ENCODE results near the gene TMEM151B. TPM values are rescaled to one million over a fixed set of nuclear protein-coding genes. Genes with fewer than 3 reads are reported as not detected.

TMEM151B gene
- total RNA-seq, 4 donors from 2014 or later: 0.27 to 0.57 TPM; not detected in 2

- H3K9me3 ChIP-seq: no peaks in the 10 kb centered on the region
- TF ChIP-seq POLR2A (IDR thresholded peaks at IDR 0.05): no peak
- TF ChIP-seq, protein P1, sequence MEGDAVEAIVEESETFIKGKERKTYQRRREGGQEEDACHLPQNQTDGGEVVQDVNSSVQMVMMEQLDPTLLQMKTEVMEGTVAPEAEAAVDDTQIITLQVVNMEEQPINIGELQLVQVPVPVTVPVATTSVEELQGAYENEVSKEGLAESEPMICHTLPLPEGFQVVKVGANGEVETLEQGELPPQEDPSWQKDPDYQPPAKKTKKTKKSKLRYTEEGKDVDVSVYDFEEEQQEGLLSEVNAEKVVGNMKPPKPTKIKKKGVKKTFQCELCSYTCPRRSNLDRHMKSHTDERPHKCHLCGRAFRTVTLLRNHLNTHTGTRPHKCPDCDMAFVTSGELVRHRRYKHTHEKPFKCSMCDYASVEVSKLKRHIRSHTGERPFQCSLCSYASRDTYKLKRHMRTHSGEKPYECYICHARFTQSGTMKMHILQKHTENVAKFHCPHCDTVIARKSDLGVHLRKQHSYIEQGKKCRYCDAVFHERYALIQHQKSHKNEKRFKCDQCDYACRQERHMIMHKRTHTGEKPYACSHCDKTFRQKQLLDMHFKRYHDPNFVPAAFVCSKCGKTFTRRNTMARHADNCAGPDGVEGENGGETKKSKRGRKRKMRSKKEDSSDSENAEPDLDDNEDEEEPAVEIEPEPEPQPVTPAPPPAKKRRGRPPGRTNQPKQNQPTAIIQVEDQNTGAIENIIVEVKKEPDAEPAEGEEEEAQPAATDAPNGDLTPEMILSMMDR (IDR thresholded peaks at IDR 0.05): no peak
- DNase-seq: peak; percentile 70 to 91 (median 90)
- H3K27me3 ChIP-seq: no peaks in the 10 kb centered on the region
- H3K4me3 ChIP-seq: peak overlapping the region; percentile 81 to 93 (median 83)
- peaks cover 0 to 38% (median 0%) of the 10 kb centered on the region in 3 donors for H3K36me3 ChIP-seq
- H3K4me1 ChIP-seq: peaks cover 0 to 35% (median 10%) of the 10 kb centered on the region in 4 donors
- peak overlapping the region; percentile 92 to 96 (median 95) for H3K27ac ChIP-seq
Observed at GRCh38 chr6:44247338-44248302, 22.6 kb upstream of the TMEM151B start.

GRCh38 chr6:44248579-44248978 lies 21.7 kb upstream of the TMEM151B start:
- H3K27ac ChIP-seq: peak overlapping the region in 2 of 4 donors; percentile 92 to 95
- H3K4me1 ChIP-seq: peaks cover 0 to 35% (median 10%) of the 10 kb centered on the region in 4 donors
- H3K36me3 ChIP-seq: peaks cover 0 to 48% (median 0%) of the 10 kb centered on the region in 3 donors
- H3K4me3 ChIP-seq: peak overlapping the region in 3 of 4 donors; percentile 81 to 84 (median 82)
- no peak for DNase-seq
- H3K27me3 ChIP-seq: no peaks in the 10 kb centered on the region
- H3K9me3 ChIP-seq: no peaks in the 10 kb centered on the region
- TF ChIP-seq, protein P1 (IDR thresholded peaks at IDR 0.05): no peak
- no peak for TF ChIP-seq POLR2A (IDR thresholded peaks at IDR 0.05)

- Histone ChIP-seq H3K4me3 (no peak overlapping the region), H3K4me1 (peaks cover 0 to 39% (median 10%) of the 10 kb centered on the region in 4 donors), H3K9me3 (no peaks in the 10 kb centered on the region), H3K36me3 (peaks cover 0 to 54% (median 0%) of the 10 kb centered on the region in 3 donors), H3K27me3 (no peaks in the 10 kb centered on the region), H3K27ac (peak overlapping the region in 1 of 4 donors; percentile 92)
- TF ChIP-seq POLR2A (IDR thresholded peaks at IDR 0.05): no peak
- no peak for DNase-seq
Observed at GRCh38 chr6:44249082-44249748, 21.0 kb upstream of the TMEM151B start.

GRCh38 chr6:44250067-44250717 lies 20.1 kb upstream of the TMEM151B start:
- Histone ChIP-seq H3K4me3 (no peak overlapping the region), H3K9me3 (no peaks in the 10 kb centered on the region), H3K4me1 (peaks cover 0 to 41% (median 10%) of the 10 kb centered on the region in 4 donors), H3K27me3 (no peaks in the 10 kb centered on the region), H3K36me3 (peaks cover 0 to 64% (median 0%) of the 10 kb centered on the region in 3 donors), H3K27ac (no peak overlapping the region)
- no peak for DNase-seq
- TF ChIP-seq, protein P1 (IDR thresholded peaks at IDR 0.05): no peak
- no peak for TF ChIP-seq POLR2A (IDR thresholded peaks at IDR 0.05)

GRCh38 chr6:44250718-44251123 lies 19.5 kb upstream of the TMEM151B start:
- Histone ChIP-seq H3K27me3 (no peaks in the 10 kb centered on the region), H3K9me3 (no peaks in the 10 kb centered on the region), H3K4me1 (peaks cover 0 to 38% (median 9%) of the 10 kb centered on the region in 4 donors), H3K27ac (no peak overlapping the region), H3K4me3 (no peak overlapping the region), H3K36me3 (peaks cover 0 to 65% (median 0%) of the 10 kb centered on the region in 3 donors)
- no peak for DNase-seq
- TF ChIP-seq, protein P1 (IDR thresholded peaks at IDR 0.05): no peak
- TF ChIP-seq POLR2A (IDR thresholded peaks at IDR 0.05): no peak
